ENCODE results near the gene TTC31. TPM values are rescaled to one million over a fixed set of nuclear protein-coding genes. Genes with fewer than 3 reads are reported as not detected.
"Not testable (repeated sequence)": the region's sequence is repeated elsewhere in the genome, so short reads cannot be mapped to it uniquely, and the experiment has no call there.

Gene TTC31
- total RNA-seq, result 14.1 and 37.5 TPM in 2 replicates

DNA sequence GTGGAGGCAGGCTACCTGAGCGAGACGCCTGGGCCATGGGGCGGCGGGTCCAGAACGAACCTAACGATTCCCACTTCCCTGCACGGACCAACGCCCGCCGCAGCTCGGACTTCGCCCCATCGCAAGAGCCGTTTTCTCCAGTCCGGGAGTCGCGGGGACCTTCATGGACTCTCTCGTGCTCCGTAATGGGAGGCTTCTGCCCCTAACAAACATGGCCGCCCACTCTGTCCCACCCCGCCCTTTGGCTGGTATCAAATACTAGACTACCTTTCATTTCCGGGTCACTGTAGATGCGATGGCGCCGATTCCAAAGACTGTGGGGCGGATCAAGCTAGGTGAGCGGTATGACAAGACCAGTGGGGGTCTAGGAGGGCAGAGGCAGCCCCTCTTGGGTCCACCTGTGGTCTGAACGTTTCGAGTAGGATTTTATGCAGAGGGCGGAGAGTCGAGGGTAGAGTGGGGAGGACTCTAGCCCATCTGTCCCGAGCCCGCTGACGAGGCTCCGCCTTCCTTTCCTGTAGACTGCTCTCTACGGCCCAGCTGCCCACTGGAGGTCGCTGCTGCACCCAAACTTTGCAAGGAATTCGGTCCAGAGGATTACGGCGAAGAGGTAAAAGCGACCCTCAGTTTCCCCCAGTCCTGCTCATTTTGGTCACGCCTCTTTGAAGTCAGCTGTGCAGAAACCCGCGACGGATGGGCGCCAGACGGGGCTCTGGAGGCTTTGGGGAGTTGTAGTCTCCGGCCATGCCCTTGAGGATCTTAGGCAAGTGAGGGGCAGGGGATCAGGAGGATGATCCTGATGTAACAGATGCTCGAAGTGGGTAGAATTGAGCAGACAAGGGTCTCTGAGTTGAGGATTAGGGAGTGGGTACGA, at the start of gene TTC31, which contains the start of gene CCDC142:
Gene TTC31 (plus strand): TSS at position 281 of the 874 bp plus-strand sequence. CDS start 15 bp downstream, at position 296.
Gene CCDC142 (minus strand): TSS at position 198 of the 874 bp plus-strand sequence. CDS start 161 bp downstream, at position 37.
- peak; percentile 81 for DNase-seq (ENCODE audit: extremely low read depth, low read depth, low spot score)

DNA sequence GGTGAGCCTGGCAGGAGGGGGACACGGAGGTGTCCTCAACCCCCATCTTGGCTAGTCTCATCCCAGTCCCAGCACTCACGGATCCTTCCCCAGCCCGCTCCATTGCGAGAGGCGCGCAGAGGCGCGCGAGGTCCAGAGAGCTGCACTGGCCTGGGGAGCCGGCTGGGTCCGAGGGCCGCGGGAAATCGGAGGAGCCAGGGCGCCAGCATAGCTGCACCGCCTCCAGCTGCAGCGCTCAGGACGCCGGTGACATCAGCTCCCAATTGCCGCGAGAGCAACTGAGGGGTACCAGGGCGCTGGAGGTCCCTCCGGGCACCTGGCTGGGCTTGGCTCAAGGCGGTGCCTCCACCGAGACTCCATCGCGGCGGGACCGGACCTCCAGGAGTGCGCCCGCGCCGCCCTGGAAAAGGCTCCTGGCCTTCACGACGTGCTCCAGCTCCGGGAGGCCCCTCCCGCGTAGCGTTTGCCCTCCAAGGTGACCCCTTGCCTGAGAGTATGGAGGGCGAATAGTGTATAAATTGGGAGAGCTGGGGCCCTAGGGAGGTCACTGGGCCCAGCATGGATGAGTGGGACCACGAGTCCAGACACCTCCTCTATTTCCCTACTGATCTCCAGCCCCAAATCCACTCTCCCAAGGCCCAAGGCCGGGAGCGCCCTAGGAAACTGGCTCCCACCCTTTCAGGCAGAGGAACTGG, 46.6 kb upstream of the TTC31 start:
- no peak for DNase-seq (ENCODE audit: extremely low read depth, low read depth, low spot score)

DNA sequence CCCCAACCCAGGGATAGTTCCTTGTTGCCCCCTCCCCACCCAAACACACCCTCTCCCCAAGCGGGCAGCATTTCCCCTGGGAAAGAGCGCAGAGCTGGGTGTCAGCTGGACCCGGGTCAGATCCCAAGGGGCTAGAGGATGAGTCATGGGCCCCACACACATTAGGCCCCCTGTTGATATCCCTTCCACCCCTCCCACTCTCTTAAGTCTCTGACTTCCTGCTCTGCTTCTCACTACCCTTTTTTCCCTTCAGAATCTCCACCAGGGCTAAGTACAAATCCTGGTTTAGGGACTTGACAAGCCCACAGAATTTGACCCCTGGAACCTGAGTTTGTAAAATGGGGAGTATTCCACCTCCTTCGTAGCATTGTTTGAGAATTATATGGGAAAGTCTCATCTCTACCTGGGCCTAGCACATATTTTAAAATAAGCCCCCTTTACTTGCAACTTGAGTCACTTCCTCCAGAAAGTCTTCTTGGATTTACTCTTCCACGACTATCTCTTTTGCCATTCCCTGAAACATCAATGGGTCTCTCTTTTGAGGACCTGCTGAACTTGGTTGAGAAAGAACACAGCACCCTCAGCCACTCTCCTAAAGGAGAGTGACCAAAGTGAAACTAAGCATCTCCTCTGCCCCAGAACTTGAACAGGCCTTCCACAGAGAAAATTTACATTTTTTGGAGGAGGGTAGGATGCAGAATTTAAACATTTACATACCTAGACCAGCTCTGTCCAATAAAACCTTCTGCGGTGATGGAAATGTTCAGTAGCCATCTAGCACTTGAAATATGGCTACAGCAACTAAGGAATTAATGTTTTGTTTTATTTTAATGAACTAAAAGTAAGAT, 45.8 kb upstream of the TTC31 start:
- no peak for DNase-seq (ENCODE audit: extremely low read depth, low read depth, low spot score)

DNA sequence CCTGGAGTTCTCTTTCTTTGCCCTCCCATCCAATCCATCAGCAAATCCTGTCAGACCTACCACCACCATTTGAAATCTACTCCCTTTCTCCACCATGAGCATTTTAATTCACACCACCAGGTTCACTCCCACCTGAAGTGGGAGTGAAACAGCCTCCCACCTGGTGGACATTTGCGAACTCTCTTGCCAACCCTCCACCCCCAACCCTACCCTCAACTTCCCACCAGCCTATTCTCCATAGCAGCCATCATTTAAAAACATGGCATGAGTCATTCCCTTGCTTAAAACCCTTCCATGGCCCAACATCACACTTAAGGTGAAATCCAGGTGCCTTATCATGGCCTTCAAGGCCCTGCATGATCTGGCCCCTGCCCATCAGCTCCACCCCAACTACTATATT, 44.6 kb upstream of the TTC31 start:
- DNase-seq (ENCODE audit: extremely low read depth, low read depth, low spot score), result no peak

DNA sequence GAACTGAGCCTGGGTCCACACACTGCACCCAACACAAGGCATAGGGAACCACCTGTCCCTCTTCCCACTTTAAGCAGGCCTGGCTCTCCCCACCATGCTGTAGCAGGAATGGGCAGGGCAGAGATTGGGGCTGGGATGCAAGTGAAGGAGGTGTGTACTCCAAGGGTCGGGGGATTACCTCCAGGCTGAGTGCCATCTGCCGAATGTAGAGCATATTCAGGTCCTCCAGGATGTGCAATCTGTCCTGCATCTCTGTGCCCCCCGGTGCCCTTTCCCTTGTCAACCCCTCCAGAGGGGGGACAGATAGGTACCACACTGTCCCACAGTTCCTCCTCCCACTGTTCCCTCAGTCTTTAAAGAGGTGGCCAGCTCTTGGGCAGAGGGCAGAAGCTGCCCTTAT, 43.5 kb upstream of the TTC31 start:
- no peak for DNase-seq (ENCODE audit: extremely low read depth, low read depth, low spot score)

DNA sequence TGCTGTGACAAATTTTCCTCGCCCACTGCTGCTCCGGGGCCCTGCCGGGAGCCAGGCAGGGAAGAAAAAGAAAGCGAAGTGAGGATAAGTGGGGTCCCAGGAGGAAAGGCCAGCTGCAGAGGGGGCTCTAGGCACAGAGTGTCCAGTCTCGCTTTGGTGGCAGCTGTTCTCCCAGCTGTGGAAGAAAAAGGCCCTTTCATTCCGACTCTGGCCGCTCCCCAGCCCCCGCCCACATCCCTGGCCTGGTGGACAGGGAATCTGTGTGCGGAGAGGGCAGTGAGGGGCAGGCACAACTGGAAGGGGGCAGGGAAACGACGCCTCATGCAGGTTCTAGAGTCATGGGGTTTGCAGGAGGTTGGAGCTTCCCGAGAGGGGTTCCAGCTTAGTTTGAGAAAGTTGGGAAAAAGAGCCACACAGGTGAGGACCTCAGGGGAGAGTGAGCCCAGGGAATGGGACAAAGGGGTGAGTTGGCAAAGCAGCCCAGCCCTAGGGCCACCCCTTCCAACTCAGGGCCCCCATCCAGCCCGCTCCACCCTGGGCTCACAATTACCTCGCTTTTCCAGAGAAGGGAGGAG, 43.0 kb upstream of the TTC31 start:
- no peak for DNase-seq (ENCODE audit: extremely low read depth, low read depth, low spot score)

DNA sequence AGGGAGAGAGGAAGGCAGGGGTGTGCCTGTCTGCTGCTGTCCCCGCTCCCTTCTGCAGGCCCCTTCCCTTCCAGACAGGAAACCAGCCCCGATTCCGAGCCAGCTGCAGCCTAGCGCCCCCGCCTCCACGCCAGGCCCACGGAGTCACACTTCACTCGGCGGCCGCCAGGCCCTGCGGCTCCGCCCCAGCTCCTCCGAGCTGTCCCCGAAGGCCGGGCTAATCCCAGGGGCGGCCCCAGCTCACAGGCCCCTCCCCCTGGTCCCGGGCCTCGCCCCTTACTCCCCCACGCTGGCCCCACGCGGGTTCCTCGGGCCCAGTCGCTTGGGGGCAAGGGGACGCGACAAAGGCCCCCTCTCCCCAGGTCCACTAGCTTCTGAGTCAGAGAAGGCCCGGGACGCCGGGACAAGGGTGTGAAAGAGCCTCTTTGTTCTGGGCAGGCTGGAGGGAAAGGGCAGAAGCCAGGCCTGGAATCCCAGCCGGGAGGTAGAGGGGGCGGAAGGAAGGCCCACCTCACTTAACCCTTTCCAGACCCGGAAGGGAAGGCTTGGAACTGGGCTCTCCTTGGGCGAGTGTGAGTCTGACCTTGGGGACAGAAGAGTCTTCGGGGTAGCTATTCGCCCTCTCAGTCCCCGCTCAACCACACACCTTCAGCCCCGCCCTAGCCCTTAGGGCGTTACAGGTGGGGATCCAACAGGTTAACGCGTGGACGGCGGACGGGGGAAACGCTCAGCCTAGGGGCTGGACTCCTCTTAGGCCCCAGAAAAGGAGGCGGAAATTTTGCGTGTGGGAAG, 42.3 kb upstream of the TTC31 start:
- DNase-seq (ENCODE audit: extremely low read depth, low read depth, low spot score), result no peak

DNA sequence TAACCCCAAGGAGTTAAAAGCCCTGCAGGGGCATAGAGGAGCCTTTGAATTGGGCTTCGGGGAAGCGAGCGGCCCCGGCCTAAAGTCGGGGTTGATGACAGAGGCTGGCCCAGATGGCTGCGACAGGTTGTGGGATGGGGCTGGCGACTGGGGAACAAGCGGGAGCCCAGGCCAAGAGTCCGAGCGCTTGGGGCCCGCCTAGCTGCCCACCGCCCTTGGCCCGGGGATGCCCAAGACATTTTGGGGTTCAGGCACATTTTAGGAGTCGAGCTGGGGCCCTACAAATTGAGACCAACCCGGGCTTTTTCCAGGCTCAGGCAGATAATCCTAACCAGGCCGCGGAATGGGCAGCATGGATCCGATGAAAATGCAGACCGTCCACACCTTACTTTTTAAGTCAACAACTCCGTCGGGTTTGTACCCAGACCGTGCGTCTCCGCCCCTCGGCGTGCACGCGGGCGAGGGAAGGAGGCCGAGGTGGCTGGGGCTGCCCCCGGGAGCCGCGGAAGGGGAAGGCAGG, 41.7 kb upstream of the TTC31 start:
- no peak for DNase-seq (ENCODE audit: extremely low read depth, low read depth, low spot score)

DNA sequence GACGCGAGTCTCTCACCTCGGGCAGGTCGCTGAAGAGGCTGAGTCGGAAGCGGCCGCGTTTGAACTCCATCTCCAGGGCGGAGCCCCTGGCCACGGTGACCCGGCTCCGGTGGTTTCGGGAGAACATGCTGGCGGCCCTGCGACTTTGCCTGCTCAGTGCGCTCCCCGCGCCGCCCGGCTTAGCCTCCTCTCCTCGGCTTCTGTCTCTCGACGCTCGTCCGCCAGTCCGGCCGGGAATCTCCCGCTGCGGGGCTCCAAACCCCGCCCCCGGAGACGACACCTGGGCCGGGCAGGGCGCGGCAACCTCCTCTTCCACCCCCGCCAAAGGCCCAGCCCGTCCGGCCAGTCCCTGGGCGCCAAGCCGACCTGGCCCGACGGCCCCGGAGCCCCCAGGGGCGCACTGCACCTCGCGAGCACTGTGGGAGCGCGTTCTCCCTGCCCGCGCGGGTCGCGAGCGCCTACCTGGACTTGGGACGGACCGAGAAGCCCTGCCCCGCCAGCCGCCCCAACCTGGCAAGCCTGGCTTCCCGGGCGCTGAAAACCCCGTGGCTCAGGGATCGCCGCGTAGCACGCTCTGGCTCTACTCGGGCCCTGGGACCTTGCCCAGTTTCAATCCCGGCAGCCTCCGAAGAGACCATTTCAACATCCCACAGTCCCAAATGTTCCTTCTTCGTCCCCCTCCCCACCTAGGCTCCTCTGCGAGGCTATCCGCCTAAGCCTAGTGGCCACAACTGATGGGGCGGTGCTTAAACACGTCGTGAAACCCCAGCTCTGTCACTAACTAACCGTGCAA, 41.0 kb upstream of the TTC31 start, which contains the start of gene RTKN:
Gene RTKN (minus strand): TSS at position 248 of the 793 bp plus-strand sequence. CDS start 121 bp downstream, at position 127.
- DNase-seq (ENCODE audit: extremely low read depth, low read depth, low spot score), result no peak

DNA sequence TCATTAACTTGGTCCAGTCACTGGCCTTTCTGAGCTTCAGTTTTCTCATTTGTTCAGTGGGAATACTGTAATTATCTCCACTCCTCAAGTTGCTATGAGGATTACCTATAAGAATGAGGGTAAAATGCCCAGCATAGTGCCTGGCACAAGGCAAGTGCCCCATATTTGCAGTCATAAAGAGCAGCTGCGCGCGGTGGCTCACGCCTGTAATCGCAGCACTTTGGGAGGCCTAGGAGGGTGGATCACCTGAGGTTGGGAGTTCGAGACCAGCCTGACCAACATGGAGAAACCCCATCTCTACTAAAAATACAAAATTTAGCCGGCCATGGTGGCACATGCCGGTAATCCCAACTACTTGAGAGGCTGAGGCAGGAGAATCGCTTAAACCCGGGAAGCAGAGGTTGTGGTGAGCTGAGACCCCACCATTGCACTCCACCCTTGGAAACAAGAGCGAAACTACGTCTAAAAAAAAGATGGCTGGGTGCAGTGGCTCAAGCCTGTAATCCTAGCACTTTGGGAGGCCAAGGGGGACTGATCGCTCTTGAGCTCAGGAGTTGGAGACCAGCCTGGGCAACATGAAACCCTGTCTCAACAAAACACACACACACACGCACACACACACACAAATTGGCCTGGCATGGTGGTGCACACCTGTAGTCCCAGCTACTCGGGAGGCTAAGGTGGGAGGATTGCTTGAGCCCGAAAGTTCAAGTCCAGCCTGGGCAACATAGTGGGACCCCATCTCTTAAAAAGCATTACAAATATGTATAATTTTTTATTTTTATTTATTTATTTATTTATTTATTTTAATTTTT, 40.2 kb upstream of the TTC31 start:
- DNase-seq (ENCODE audit: extremely low read depth, low read depth, low spot score), result not testable (repeated sequence)

DNA sequence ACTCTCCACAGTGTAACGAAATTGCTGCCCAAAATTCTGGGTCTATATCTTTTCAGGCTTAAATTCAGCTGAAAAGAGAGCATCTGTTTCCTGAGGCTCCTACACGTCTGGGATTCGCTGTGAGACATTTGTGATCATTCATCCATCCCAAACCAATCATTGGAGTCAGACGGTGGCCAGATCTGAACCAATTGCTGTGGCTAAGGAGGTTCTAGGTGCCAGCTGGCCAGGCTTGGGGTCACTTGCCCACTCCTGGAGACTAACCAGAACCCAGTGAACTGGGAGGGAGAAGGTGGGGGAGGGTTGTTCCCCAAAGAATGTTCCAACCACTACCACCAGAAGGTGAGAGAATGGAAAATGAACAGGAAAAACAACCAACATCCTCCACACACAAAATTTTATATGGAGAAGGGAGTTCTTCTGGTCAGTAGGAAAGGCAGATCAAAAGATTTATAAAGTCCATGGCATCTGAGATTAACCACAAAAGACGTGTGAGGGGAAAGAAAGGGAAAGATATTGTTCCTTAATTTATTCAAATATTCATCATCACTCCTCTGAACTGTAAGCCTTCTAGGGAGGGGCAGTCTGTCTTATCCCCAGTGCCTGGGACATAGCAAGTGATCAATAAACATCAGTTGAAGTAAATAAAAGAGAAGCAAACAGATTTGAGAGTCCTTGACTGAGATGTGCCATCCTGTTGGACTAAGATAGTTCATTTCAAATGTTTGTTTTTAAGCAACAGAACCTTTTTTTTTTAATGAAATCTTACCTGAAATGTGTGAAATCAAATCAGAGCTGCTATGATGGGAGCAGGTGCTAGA, 38.2 kb upstream of the TTC31 start:
- DNase-seq (ENCODE audit: extremely low read depth, low read depth, low spot score), result no peak

DNA sequence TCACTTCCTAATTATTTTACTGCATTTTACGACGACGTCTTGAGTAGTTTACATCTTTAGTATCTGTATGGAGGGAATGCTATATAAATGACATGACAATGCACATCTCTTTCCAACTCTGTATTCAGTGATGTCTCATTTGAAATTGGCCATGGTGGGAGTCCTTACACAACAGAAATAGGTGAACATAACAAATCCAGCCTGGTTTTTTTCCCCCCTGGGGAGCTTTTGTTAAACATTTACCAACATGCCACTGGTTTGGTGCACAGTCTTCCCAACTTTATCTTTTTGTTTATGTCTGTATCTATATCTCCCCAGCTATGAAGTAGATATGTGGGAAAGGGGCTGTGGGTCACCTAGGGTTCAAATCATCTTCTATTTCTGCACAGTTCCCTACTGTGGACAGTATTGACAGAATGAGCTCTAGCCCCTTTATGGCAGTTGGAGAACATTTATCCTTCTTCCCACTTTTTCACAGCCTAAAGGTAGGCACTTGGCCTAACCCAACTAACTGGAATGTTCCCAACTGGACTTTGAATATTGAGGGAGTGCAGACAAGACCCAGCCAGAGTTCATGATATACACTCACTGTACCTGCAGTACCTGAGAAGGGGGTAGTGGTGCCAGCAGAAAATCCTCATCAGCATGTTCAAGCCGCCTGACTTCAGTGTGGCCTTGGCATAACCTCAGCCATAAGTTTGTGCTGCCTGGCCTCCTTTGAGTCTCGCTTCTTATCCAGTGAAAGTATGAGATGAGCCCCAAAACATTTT, 35.5 kb upstream of the TTC31 start:
- DNase-seq (ENCODE audit: extremely low read depth, low read depth, low spot score), result no peak

DNA sequence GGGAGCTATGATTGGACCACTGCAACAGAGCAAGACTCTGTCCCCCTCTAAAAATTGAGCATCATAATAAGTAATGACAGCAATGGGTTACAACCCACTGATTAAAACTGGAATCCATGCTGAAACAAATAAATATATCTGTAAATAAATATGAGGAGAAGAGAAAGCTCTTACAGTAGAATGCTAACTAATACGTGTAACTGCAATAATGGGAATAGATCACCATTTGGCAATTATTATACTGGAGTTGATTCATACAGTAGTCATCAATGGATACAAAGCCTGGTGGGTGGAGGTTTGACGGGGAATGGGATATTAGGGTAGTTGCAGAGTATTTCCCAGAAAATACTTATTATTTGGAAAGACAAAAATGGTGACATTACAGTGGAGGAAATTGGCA, 34.1 kb upstream of the TTC31 start:
- no peak for DNase-seq (ENCODE audit: extremely low read depth, low read depth, low spot score)

DNA sequence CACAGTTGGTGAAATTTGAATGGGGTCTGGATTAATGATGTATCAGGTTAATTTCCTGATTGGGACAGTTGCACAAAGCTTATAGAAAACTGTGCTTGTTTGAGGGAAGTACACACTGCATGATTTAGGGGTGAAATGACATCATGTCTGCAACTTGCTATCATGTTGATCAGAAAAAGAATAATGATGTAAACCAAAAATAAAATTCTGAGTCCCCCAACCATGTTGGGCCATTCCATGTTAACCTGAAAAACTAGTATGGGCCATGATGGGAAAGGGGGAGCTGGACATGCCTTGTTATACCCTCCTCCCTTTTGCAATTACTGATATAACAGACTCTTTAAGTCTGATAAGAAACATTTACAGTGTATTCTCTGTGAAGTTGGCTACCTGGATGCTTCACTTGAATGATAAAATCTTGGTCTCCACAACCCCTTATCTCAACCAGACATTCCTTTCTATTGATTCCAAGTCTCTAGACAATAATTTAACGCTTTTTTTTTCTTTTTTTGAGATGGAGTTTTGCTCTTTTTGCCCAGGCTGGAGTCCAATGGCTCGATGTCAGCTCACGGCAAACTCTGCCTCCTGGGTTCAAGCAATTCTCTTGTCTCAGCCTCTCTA, 32.2 kb upstream of the TTC31 start:
- no peak for DNase-seq (ENCODE audit: extremely low read depth, low read depth, low spot score)

DNA sequence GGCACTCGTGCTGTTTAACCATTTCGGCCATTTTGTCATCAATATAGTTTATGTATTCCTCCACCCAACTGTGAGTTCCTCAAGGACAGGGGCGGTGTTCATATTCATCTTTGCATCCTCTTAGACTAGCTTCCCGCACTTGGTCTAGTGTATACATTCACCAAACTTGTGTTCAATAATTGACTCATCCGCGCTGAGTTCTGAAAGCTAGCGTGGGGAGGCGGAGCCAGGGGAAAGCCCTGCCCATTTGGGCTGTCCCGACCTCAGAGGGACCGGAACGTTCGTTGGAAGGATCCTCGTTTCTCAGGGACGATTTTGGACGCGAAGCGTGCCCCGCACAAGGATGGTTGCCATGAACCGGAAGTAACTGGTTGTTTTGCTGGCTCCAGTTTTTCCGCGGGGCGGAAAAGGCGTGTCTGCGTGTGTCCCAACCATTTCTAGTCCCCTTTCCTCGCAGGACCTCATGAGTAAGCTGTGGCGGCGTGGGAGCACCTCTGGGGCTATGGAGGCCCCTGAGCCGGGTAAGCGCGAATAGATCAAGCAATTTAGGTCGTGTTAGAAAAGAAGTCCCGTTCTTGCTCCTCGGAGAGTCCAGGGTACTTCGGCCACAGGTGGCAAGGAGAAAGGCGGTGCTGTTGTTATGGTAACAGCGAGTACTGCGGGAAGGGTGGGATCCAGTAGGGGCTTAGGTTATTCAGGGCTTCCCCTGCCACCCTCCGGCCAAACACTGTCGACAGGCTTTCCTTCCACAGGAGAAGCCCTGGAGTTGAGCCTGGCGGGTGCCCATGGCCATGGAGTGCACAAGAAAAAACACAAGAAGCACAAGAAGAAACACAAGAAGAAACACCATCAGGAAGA, 28.0 kb upstream of the TTC31 start, which contains the start of gene INO80B:
Gene INO80B (plus strand): TSS at position 434 of the 858 bp plus-strand sequence. CDS start 30 bp downstream, at position 464.
- DNase-seq (ENCODE audit: extremely low read depth, low read depth, low spot score), result peak; percentile 96
